ENCODE data around the gene TMEM97. TPM values are rescaled to one million over a fixed set of nuclear protein-coding genes. Genes with fewer than 3 reads are reported as not detected.

TMEM97 gene
- total RNA-seq, 3 donors from 2014 or later (not counting 1 experiment from before 2014, with no cell fraction given): 4.6 to 8.8 (median 7.5) TPM

DNA sequence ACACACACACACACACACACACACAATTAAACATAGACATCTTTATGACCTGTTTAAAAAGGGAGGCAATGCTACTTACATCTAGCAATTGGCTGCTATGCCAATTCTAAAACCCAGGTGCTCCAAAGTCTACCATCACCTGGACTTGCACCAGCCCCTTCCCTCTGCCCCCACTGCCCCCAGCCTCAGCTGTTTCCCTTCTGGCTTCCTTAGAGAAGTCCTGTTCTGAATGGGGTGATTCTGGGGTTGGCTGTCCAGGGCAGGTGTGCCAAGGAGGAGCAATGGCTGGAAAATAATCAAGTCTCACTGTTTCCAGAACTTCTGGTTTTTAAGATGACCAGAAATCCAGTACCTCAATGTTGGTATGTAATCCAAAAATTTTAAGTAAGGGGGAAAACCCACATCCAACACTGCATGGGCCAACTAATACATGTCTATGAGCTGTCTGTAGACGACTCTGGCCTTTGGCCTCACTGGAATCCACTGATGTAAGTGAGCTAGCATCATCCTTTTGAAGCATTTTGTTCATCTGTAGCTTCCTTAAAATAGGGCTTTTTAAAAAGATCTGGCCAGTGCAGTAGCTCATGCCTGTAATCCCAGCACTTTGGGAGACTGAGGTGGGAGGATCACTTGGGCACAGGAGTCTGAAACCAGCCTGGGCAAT is 14.2 kb downstream of the TMEM97 start:
- Mint-ChIP-seq H3K27me3 (ENCODE audit: low read depth in 2 of 2) (no peaks in the 10 kb centered on the region), H3K9me3 (no peaks in the 10 kb centered on the region), H3K4me1 (peaks cover 25 to 44% of the 10 kb centered on the region in 2 donors), H3K4me3 (peak overlapping the region; percentile 99), H3K36me3 (peaks cover 7% of the 10 kb centered on the region), H3K27ac (peak overlapping the region; percentile 94 to 100)
- Histone ChIP-seq H3K36me3 (ENCODE audit: control insufficient read depth, insufficient read depth, low read length) (peaks cover 26% of the 10 kb centered on the region), H3K4me1 (ENCODE audit: control insufficient read depth, insufficient read depth, low read length) (peaks cover 20% of the 10 kb centered on the region), H3K27me3 (ENCODE audit: control insufficient read depth, insufficient read depth, low read length) (no peaks in the 10 kb centered on the region), H3K27ac (ENCODE audit: low read length) (no peak overlapping the region), H3K4me3 (ENCODE audit: low read length) (no peak overlapping the region), H3K9me3 (ENCODE audit: control insufficient read depth, insufficient read depth, low read length) (no peaks in the 10 kb centered on the region)
- TF ChIP-seq, protein P1, sequence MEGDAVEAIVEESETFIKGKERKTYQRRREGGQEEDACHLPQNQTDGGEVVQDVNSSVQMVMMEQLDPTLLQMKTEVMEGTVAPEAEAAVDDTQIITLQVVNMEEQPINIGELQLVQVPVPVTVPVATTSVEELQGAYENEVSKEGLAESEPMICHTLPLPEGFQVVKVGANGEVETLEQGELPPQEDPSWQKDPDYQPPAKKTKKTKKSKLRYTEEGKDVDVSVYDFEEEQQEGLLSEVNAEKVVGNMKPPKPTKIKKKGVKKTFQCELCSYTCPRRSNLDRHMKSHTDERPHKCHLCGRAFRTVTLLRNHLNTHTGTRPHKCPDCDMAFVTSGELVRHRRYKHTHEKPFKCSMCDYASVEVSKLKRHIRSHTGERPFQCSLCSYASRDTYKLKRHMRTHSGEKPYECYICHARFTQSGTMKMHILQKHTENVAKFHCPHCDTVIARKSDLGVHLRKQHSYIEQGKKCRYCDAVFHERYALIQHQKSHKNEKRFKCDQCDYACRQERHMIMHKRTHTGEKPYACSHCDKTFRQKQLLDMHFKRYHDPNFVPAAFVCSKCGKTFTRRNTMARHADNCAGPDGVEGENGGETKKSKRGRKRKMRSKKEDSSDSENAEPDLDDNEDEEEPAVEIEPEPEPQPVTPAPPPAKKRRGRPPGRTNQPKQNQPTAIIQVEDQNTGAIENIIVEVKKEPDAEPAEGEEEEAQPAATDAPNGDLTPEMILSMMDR (IDR thresholded peaks at IDR 0.05): no peak
- ATAC-seq (no peak), DNase-seq (no peak)
- intact Hi-C loops (cut with micrococcal nuclease): loop anchor here (10.0 kb wide), 1 partner anchor 382 kb away; the partner anchor contains the start of genes PROCA1, RAB34 and RPL23A
- whole genome bisulfite sequencing (ENCODE audit: insufficient coverage): 88% methylated on average over 1 of the region's 1 CpG

DNA sequence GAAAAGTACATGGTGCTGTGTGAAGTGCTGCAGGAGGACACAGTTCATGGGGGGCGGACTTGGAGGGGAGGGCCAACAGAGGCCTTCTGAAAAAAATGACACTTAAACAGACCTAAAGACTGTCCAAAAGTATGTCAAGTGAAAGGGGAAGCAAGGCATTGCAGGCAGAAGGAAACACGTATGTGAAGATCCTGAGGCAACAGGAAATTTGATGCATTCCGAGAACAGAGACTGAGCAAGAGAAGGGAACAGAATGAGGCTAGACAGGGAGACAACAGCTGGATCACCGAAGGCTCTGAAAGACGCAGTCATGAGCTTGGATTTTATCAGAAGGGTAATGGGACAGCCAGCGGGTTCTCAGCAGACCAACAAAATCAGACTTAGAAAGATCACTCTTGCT is 15.2 kb downstream of the TMEM97 start:
- Histone ChIP-seq H3K4me3 (ENCODE audit: low read length) (no peak overlapping the region), H3K36me3 (ENCODE audit: control insufficient read depth, insufficient read depth, low read length) (peaks cover 19% of the 10 kb centered on the region), H3K4me1 (ENCODE audit: control insufficient read depth, insufficient read depth, low read length) (peaks cover 20% of the 10 kb centered on the region), H3K27me3 (ENCODE audit: control insufficient read depth, insufficient read depth, low read length) (no peaks in the 10 kb centered on the region), H3K27ac (ENCODE audit: low read length) (no peak overlapping the region), H3K9me3 (ENCODE audit: control insufficient read depth, insufficient read depth, low read length) (no peaks in the 10 kb centered on the region)
- H3K36me3 Mint-ChIP-seq: no peaks in the 10 kb centered on the region
- TF ChIP-seq, protein P1 (IDR thresholded peaks at IDR 0.05): no peak
- intact Hi-C loops (cut with micrococcal nuclease): loop anchor here (10.0 kb wide), 1 partner anchor 381 kb away; the partner anchor contains the start of genes PROCA1, RAB34 and RPL23A
- H3K4me3 Mint-ChIP-seq: peak overlapping the region; percentile 99
- H3K27ac Mint-ChIP-seq: peak overlapping the region; percentile 94 to 100
- H3K4me1 Mint-ChIP-seq: peaks cover 25 to 49% of the 10 kb centered on the region in 2 donors
- no peak for ATAC-seq
- DNase-seq: no peak
- 70% methylated on average over 6 of the region's 6 CpGs for WGBS (ENCODE audit: insufficient coverage)
- H3K27me3 Mint-ChIP-seq (ENCODE audit: low read depth in 2 of 2): no peaks in the 10 kb centered on the region
- no peaks in the 10 kb centered on the region for H3K9me3 Mint-ChIP-seq

DNA sequence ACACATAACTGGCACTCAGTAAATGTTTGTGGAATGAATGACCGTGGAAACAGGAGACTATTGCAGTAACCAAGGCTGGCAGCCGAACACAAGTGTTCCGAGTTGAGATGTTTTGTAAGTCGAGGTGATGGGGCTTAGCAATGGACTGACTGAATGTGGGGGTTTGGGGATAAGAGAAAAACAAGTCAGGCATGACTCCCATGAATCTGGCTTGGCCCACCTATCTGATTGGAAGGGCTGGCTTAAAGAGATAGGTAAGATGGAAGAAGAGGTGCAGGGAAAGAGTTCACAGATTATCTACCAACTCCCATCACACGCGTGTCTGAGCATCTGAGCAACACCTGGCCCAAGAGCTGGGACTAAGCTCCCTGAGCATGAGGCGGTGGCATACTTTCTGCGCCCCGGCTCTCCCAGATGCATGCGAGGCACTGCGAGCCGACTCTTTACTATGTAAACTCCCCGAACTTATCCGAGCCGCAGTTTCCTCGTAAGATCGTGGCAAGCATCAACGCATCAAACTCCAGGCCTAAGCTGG is 15.7 kb downstream of the TMEM97 start:
- peaks cover 20% of the 10 kb centered on the region for H3K4me1 ChIP-seq (ENCODE audit: control insufficient read depth, insufficient read depth, low read length)
- H3K36me3 Mint-ChIP-seq: no peaks in the 10 kb centered on the region
- WGBS (ENCODE audit: insufficient coverage): 15% methylated on average over 18 of the region's 18 CpGs
- H3K27ac Mint-ChIP-seq: peak overlapping the region; percentile 94 to 100
- no peaks in the 10 kb centered on the region for H3K9me3 Mint-ChIP-seq
- peak overlapping the region; percentile 99 for H3K4me3 Mint-ChIP-seq
- peaks cover 18% of the 10 kb centered on the region for H3K36me3 ChIP-seq (ENCODE audit: control insufficient read depth, insufficient read depth, low read length)
- H3K4me3 ChIP-seq (ENCODE audit: low read length): peak overlapping the region; percentile 74
- intact Hi-C loops (cut with micrococcal nuclease): loop anchor here (1.0 to 10.0 kb wide), 3 partner anchors 15 to 380 kb away; partner anchors contain the start of genes POLDIP2, PROCA1, RAB34 and RPL23A
- H3K27me3 ChIP-seq (ENCODE audit: control insufficient read depth, insufficient read depth, low read length): no peaks in the 10 kb centered on the region
- DNase-seq (no peak), ATAC-seq (peak in 1 of 3 donors; percentile 0)
- no peaks in the 10 kb centered on the region for H3K9me3 ChIP-seq (ENCODE audit: control insufficient read depth, insufficient read depth, low read length)
- H3K27me3 Mint-ChIP-seq (ENCODE audit: low read depth in 2 of 2): no peaks in the 10 kb centered on the region
- H3K27ac ChIP-seq (ENCODE audit: low read length): peak overlapping the region; percentile 90
- TF ChIP-seq, protein P1 (IDR thresholded peaks at IDR 0.05): no peak
- H3K4me1 Mint-ChIP-seq: peaks cover 25 to 49% of the 10 kb centered on the region in 2 donors

Data from natural killer cell (primary cell).